DND-41 (cell line): ENCODE data around the gene COL4A2.

Experiments
- CTCF ChIP-seq: IDR thresholded peaks from 2 replicates; pipeline ENCODE4 v1.5.1; 2012; ENCODE audit warnings: borderline replicate concordance, low read length, moderate library complexity, mild to moderate bottlenecking; ENCODE audit not compliant: poor library complexity, severe bottlenecking; ENCODE audit errors: extremely low read depth
- EZH2 ChIP-seq: IDR thresholded peaks from 3 replicates; pipeline ENCODE4 v1.6.1; 2012; ENCODE audit warnings: borderline replicate concordance, low read depth, mild to moderate bottlenecking, moderate library complexity, low read length, inconsistent platforms; ENCODE audit not compliant: severe bottlenecking

- TF ChIP-seq EZH2 (no peak), CTCF (no peak)
Observed at GRCh38 chr13:110346661-110347067, 39.6 kb downstream of the COL4A2 start.
